NCI-H146 treated with DMSO at 0.1 percent for 48 hours (cell line): ENCODE results near the gene BRCA1.
"Not testable (repeated sequence)": the region's sequence is repeated elsewhere in the genome, so short reads cannot be mapped to it uniquely, and the experiment has no call there.

ENCODE experiments used
- DNase-seq: peaks from one replicate; lab custom pipeline; 2025; ENCODE audit not compliant: unreplicated experiment; lab: John Stamatoyannopoulos, UW

BRCA1 gene

DNA sequence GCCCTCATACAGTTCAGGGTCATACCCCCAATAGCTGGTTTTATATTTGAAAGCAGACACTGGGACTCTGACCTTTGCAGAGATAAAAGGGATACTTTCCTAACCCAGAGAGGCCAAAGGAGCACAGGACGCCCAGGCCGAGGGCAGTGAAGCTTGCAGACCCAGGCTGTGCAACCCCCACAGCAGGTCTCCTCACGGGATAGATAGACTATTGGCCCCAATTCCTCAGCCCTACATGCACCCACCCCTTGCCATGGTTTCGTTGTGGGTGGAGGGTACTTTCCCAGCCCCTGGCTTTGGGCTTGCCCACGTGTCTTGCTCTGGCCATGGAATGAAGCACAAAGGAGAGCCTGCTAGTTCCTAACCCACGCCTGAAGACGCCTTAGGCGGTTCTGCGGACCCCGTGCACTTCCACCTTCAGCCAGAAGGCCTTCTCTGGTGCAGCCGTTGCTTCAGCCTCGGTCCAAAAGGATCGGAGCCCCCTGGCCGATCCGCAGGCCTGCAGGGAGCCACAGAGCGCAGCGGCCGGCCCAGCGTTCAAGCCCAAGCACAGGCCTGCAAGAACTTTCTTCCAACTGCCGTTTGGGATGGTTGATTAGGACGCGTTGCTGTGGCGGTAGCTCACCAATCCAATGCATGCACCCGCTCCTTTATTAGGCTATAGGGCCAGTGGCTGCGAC, 9.8 kb upstream of the BRCA1 start:
- DNase-seq: no peak

DNA sequence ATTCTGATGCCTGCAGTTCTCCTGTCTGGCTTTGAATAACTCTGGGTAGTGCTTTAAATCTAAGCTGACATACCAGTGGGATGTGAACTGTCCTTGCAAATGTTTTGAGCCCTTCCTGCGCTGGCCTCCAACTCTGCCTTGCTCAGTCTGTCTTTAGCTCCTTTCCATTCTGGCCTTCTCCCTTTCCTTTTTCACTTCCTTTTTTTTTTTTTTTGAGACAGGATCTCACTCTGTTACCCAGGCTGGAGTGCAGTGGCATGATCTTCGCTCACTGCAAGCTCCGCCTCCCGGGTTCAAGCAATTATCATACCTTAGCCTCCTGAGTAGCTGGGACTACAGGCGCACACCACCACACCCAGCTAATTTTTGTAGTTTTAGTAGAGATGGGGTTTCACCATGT, 8.3 kb upstream of the BRCA1 start:
- DNase-seq: not testable (repeated sequence)

DNA sequence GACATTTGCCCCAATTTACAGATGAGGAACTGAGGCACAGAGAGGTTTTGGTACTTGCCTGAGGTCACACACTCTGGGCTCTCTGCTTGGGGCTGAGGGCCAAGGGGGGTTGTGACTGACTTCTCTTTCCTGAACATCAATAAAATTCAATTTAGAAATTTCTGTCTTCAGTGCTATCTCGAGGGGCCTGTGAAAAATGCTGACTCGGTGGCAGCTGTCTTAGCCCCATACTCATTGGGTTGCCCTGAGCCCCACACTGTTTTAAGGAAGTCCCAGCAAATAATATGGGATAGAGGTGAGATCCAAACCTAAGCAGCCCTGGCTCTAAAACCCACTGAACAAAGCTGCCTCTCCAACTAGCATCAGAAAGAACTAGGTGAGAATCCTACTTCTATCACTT, 7.0 kb upstream of the BRCA1 start:
- DNase-seq: no peak

DNA sequence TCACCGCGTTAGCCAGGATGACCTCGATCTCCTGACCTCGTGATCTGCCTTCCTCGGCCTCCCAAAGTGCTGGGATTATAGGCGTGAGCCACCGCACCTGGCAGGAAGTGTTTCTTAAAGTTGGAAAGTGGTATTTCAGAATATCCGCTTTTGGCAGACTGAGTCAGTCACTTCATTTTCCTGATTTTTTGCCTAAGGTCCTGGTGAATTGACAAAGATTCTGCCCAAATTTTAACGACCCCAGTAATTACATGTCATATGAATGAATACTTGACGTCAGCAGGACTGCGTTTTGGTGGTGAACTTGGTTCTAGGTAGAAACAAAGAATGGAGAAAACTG, 4.5 kb upstream of the BRCA1 start:
- no peak for DNase-seq

DNA sequence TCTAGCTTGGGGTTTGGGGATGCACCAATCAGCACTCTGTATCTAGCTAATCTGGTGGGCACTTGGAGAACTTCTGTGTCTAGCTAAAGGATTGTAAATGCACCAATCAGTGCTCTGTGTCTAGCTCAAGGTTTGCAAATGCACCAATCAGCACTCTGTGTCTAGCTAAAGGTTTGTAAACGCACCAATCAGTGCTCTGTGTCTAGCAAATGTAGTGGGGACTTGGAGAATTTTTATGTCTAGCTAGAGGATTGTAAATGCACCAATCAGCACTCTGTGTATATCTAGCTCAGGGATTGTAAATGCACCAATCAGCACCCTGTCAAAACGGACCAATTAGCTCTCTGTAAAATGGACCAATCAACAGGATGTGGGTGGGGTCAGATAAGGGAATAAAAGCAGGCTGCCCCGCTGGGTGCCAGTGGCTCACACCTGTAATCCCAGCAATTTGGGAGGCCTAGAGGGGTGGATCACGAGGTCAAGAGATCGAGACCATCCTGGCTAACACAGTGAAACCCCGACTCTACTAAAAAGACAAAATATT, 2.2 kb upstream of the BRCA1 start:
- DNase-seq: not testable (repeated sequence)

DNA sequence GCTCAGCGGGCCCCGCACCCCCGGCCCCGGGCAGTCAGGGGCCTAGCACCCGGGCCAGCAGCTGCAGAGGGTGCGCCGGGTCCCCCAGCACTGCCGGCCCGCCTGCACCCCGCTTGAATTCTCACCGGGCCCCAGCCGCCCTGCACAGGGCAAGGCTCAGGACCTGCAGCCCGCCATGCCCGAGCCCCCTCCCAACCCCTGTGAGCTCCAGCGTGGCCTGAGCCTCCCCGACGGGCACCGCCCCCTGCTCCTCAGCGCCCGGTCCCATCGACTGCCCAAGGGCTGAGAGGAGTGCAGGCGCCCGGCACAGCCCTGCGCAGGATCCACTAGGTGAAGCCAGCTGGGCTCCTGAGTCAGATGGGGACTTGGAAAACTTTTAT, 1.7 kb upstream of the BRCA1 start:
- DNase-seq: no peak

DNA sequence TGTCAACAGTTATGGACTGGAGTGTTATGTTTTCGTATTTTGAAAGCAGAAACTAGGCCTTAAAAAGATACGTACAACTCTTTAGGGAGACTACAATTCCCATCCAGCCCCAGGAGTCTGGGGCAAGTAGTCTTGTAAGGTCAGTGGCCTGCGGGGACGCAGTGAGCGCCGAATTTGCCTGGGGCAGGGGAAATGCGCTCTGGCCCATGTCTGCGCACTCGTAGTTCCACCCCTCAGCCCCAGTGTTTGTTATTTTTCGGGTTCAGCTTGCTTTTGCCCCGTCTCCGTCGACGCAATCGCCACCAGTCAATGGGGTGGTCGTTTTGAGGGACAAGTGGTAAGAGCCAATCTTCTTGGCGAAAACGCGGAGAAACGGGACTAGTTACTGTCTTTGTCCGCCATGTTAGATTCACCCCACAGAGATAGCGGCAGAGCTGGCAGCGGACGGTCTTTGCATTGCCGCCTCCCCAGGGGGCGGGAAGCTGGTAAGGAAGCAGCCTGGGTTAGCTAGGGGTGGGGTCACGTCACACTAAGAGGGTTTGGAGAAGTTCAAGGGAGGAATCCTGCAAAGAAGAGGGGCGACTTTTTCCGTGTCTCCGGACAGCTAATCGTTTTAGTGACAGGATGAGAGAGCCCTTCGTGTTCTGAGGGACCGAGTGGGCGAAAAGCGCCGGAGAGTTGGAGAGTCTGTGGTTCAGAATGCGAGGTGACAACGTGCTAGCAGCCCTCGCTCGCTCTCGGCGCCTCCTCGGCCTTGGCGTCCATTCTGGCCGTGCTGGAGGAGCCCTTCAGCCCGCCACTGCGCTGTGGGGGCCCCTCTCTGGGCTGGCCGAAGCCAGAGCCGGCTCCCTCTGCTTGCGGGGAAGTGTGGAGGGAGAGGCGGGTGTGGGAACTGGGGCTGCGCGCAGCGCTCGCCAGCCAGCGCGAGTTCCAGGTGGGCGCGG, 1.1 kb upstream of the BRCA1 start:
- no peak for DNase-seq

DNA sequence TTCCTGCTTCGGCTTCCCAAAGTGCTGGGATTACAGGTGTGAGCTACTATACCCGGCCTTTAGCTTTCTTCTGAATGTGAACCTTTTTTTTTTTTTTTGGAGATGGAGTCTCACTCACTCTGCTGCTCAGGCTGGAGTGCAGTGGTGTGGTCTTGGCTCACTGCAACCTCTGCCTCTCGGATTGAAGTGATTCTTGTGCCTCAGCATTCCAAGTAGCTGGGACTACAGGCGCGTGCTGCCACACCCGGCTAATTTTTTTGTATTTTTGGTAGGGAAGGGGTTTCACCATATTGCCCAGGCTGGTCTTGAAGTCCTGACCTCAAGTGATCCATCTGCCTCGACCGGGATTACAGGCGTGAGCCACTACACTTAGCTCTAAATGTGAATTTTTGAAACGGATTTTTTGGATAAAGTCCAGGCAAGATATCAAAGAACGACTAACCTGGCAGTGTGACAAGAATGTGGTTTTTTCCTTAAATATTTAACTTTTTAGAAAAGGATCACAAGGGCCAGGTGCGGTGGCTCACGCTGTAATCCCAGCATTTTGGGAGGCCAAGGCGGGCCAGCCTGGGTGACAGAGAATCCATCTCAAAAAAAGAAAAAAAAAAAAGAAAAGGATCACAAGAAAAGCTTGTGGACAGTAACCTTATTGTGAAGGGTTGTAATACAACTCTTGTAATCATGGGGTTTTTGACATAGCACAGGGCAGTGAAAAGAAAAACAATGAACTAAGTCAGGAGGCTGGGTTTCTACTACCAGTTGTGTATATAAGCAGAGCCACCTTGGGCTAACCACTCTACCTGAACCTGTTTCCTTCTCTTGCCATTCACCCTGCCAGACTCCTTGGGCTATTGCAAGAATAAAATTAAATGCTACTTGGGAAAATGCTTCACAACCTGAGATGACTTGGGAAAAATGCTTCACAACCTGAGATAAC, 6.2 kb downstream of the BRCA1 start:
- DNase-seq: no peak

DNA sequence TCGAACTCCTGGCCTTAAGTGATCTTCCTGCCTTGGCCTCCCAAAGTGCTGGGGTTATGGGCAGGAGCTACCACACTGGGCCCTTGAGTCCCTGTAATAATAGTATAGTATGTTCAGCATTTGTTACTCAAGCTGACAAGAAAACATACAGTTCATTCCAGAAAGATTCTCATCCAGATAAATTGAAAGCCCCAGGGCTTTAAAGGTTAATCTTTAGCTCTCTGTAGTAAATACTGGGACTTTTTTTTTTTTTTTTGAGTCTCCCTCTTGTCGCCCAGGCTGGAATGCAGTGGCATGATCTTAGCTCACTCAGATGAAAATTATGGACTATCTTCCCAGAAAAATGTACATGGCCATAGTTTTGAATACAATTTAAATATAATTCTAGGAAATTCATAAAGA, 11.0 kb downstream of the BRCA1 start:
- no peak for DNase-seq

DNA sequence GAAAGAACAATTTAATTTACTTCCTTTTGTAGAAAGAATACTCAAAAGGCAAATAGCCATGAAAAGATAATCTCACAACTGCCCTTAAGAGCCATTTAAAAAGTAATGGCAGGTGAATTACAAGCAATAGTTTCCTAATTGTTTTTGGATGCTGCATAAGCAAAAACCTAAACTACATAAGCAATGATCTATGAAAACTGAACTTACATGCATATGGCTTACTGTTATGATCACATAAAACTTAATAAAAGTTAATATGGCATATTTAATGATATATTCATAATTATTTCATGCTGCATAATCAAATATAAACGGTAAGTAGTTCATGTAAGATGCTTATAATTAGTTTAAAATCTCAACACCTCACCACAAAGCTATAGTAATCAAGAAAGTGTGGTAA, 18.6 kb downstream of the BRCA1 start:
- no peak for DNase-seq

DNA sequence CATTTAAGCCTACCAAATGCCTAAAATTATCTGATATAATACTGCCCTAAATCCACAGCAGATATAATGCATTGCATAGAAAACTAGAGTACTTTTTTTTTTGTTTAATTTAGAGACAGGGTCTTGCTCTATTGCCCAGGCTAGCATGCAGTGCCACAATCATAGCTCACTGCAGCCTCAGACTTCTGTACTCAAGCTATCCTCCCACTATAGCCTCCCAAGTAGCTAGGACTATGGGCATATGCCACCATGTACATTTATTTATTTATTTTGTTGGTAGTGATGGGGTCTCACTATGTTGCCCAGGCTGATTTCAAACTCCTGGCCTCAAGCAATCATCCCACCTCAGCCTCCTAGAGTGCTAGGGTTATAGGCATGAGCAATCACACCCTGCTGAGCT, 20.0 kb downstream of the BRCA1 start:
- no peak for DNase-seq

DNA sequence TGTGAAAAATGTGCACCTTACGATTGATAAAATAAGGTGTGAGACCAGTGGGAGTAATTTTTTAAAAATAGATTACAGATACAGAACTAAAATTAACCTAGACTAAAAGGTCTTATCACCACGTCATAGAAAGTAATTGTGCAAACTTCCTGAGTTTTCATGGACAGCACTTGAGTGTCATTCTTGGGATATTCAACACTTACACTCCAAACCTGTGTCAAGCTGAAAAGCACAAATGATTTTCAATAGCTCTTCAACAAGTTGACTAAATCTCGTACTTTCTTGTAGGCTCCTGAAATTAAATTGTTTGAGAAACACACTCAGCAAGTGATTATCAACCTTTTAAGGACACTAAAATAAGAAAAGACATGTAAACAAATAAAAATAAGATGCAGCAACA, 20.5 kb downstream of the BRCA1 start:
- no peak for DNase-seq

DNA sequence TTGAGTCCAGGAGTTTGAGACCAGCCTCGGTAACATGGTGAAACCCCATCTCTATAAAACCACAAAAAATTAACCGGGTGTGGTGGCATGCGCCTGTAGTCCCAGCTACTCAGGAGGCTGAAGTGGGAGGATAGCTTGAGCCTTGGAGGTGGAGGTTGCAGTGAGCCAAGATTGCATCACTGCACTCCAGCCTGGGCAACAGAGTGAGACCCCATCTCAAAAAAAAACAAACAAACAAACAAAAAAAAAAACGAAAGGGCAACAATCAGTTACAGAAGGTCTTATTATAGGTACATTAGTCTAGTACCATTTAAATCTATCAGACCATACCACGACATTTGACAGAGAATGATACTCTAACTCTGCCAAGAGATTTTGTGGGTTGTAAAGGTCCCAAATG, 29.8 kb downstream of the BRCA1 start:
- not testable (repeated sequence) for DNase-seq

DNA sequence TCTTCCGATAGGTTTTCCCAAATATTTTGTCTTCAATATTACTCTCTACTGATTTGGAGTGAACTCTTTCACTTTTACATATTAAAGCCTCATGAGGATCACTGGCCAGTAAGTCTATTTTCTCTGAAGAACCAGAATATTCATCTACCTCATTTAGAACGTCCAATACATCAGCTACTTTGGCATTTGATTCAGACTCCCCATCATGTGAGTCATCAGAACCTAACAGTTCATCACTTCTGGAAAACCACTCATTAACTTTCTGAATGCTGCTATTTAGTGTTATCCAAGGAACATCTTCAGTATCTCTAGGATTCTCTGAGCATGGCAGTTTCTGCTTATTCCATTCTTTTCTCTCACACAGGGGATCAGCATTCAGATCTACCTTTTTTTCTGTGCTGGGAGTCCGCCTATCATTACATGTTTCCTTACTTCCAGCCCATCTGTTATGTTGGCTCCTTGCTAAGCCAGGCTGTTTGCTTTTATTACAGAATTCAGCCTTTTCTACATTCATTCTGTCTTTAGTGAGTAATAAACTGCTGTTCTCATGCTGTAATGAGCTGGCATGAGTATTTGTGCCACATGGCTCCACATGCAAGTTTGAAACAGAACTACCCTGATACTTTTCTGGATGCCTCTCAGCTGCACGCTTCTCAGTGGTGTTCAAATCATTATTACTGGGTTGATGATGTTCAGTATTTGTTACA, 30.9 kb downstream of the BRCA1 start:
- no peak for DNase-seq

DNA sequence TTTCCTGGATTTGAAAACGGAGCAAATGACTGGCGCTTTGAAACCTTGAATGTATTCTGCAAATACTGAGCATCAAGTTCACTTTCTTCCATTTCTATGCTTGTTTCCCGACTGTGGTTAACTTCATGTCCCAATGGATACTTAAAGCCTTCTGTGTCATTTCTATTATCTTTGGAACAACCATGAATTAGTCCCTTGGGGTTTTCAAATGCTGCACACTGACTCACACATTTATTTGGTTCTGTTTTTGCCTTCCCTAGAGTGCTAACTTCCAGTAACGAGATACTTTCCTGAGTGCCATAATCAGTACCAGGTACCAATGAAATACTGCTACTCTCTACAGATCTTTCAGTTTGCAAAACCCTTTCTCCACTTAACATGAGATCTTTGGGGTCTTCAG, 32.3 kb downstream of the BRCA1 start:
- no peak for DNase-seq

DNA sequence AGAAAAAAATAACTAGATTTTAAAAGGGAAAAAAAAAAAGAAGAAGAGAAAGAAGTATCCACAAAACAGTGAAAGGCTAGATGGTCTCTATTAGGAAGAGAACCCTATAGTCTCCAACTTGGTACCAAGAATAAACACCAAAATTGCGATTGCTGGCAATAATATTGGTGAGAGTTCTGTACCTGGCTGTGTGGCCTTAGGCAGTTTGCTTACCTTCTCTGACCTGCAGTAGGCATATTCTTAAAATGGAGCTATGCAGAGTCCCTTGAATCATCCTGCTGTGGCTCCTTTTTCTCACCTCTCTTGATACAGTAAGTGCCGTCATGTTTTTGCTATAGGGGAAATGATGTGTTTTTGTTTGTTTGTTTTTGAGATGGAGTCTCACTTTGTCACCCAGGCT, 35.1 kb downstream of the BRCA1 start:
- no peak for DNase-seq

DNA sequence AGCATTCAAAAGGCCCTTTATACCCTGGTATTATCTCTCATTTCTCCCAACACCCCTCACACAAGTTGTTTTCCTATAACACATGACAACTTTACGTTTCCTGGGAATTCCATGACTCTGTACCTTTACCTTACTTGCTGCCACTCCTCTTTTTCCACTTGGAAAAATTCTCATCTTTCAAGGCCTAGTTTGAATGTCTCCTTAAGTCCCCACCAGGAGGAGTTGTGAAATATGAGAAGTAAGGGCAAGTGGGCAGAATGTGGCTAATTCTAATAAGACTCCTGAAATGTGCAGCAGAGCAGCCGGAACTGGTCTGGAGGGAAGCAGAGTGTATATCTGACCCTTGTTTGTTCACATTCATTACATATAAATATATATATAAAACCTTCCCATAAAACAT, 39.7 kb downstream of the BRCA1 start:
- no peak for DNase-seq

DNA sequence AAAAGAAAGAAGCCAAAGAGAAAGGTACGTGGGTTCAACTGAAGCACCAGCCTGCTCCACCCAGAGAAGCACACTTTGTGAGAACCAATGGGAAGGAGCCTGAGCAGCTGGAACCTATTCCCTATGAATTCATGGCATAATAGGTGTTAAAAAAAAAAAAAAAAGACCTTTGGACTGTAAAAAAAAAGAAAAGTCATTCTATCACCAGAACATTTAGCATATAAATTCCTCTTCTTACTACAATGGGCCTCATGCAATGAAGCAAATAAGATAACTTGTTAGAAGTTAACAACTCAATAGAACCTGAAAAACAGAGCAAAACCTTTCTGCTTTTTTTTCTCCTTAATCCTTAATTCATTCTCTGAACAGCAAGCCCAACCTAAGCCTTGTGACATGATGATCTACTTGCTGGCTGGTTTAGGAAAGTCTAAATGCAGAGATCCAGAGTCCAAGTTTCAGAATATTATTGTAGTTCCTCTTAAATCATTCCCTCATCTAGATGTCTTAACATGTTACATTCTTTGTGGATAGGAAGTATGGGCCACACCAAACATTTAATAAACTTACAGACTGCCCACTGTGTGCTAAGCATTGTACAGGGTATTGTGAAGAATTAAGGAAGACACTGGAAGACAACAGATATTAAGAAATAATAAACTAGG, 45.4 kb downstream of the BRCA1 start:
- no peak for DNase-seq

DNA sequence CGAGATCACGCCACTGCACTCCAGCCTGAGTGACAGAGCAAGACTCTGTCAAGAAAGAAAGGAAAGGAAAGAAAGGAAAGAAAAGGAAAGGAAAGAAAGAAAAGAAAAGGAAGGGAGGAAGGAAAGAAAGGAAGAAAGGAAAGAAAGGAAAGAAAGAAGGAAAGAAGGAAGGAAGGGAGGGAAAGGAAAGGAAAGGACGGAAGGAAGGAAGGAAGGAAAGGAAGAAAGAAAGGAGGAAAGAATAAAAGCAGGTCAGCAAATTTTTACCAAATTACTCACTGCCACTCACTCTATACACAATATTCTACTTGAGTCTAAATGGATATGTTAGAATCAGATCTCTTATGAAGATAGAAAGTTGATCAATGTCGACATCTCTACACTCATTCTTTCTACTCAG, 50.3 kb downstream of the BRCA1 start:
- DNase-seq: no peak

DNA sequence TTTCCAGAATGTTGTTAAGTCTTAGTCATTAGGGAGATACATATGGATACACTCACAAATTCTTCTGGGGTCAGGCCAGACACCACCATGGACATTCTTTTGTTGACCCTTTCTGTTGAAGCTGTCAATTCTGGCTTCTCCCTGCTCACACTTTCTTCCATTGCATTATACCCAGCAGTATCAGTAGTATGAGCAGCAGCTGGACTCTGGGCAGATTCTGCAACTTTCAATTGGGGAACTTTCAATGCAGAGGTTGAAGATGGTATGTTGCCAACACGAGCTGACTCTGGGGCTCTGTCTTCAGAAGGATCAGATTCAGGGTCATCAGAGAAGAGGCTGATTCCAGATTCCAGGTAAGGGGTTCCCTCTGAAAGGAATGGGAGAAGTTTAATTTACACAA, 54.3 kb downstream of the BRCA1 start:
- DNase-seq: no peak
